Measurements from ENCODE around the gene CYP11A1. TPM values are rescaled to one million over a fixed set of nuclear protein-coding genes. Genes with fewer than 3 reads are reported as not detected.

The CYP11A1 gene
- total and polyA plus RNA-seq, 5 experiments from 2014 or later: not detected

DNA sequence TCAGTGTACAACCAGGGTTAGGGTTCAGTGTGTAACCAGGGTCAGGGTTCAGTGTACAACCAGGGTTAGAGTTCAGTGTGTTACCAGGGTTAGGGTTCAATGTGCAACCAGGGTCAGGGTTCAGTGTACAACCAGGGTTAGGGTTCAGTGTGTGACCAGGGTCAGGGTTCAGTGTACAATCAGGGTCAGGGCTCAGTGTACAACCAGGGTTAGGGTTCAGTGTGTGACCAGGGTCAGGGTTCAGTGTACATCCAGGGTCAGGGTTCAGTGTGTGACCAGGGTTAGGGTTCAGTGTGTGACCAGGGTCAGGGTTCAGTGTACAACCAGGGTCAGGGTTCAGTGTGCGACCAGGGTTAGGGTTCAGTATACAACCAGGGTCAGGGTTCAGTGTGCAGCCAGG lies 33.3 kb downstream of the CYP11A1 start:
- H3K9me3 Mint-ChIP-seq: peaks cover 0 to 9% (median 0%) of the 10 kb centered on the region in 9 donors
- H3K27me3 Mint-ChIP-seq: no peaks in the 10 kb centered on the region
- no peaks in the 10 kb centered on the region for H3K36me3 Mint-ChIP-seq
- H3K27ac Mint-ChIP-seq: peak overlapping the region in 2 of 10 donors; percentile 52 to 74
- ATAC-seq (no peak), DNase-seq (peak in 1 of 10 donors; percentile 16)
- no peak overlapping the region for H3K4me3 Mint-ChIP-seq
- peaks cover 1 to 3% (median 3%) of the 10 kb centered on the region in 4 donors for H3K4me1 Mint-ChIP-seq
- POLR2A ChIA-PET: no interaction called here

- ATAC-seq (no peak), DNase-seq (no peak)
- H3K27ac Mint-ChIP-seq: no peak overlapping the region
- no peaks in the 10 kb centered on the region for H3K27me3 Mint-ChIP-seq
- peaks cover 5 to 7% (median 6%) of the 10 kb centered on the region in 4 donors for H3K4me1 Mint-ChIP-seq
- POLR2A ChIA-PET: no interaction called here
- no peaks in the 10 kb centered on the region for H3K36me3 Mint-ChIP-seq
- H3K9me3 Mint-ChIP-seq: peaks cover 0 to 9% (median 0%) of the 10 kb centered on the region in 9 donors
- H3K4me3 Mint-ChIP-seq: no peak overlapping the region
These were observed 33.8 kb downstream of the CYP11A1 start for GRCh38 chr15:74333662-74334061.

DNA sequence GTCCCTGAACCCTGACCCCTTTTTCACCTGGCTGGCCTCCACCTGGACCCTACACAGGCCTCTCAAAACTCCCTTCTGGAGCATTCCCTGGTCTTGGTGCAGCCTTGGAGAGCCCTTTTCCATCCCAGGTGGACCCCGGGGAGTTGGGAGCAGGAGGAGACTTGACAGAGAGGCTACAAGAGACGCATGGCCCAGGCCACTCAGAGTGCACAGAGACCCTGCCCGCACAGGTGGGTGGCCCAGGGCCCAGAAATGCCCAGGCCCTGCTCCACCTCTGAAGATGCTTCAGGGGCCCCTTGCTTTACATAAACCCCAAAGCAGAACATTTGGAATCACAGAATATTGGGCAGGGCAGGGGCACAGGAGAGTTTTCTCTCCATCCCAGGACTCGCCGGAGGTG lies 34.4 kb downstream of the CYP11A1 start:
- H3K27ac Mint-ChIP-seq: no peak overlapping the region
- H3K4me1 Mint-ChIP-seq: peaks cover 10 to 13% (median 11%) of the 10 kb centered on the region in 4 donors
- POLR2A ChIA-PET: interaction anchor here (0.6 kb wide), 1 partner anchor 29 kb away, joined by 3 read pairs; no protein-coding TSS in a partner anchor
- ATAC-seq: no peak
- no peak overlapping the region for H3K4me3 Mint-ChIP-seq
- no peaks in the 10 kb centered on the region for H3K27me3 Mint-ChIP-seq
- H3K36me3 Mint-ChIP-seq: no peaks in the 10 kb centered on the region
- DNase-seq: peak in 1 of 10 donors; percentile 48
- peaks cover 0 to 9% (median 0%) of the 10 kb centered on the region in 9 donors for H3K9me3 Mint-ChIP-seq

GRCh38 chr15:74332611-74333010 lies 34.8 kb downstream of the CYP11A1 start:
- DNase-seq (peak in 1 of 10 donors; percentile 56), ATAC-seq (no peak)
- Mint-ChIP-seq H3K27ac (peak overlapping the region in 1 of 10 donors; percentile 40), H3K9me3 (peaks cover 0 to 9% (median 0%) of the 10 kb centered on the region in 9 donors), H3K4me1 (peaks cover 15 to 18% (median 16%) of the 10 kb centered on the region in 4 donors), H3K4me3 (no peak overlapping the region), H3K27me3 (no peaks in the 10 kb centered on the region), H3K36me3 (no peaks in the 10 kb centered on the region)
- POLR2A ChIA-PET: interaction anchor here (0.6 kb wide), 1 partner anchor 29 kb away, joined by 3 read pairs; no protein-coding TSS in a partner anchor

DNA sequence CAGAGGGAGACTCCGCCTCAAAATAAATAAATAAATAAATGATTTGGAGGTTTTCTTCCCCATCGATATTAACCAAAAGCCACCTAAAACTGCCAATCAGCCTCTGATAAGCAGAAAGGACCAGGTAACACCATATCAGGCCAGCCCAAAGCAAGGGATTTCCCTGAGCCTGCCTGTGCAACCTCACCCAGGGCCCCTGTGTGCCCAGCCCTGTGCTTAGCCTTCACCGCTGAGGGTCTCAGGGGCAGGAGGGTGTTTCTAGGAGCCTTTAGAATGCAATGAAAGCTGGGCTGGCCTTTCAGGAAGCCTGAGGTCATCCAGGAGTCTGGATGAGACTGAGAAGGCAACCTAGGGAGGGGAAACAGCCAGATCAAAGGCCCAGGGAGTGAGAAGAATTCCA lies 35.4 kb downstream of the CYP11A1 start:
- Mint-ChIP-seq H3K36me3 (no peaks in the 10 kb centered on the region), H3K9me3 (peaks cover 0 to 9% (median 0%) of the 10 kb centered on the region in 9 donors), H3K4me1 (peaks cover 16 to 21% (median 17%) of the 10 kb centered on the region in 4 donors), H3K27ac (peak overlapping the region in 1 of 10 donors; percentile 23), H3K4me3 (no peak overlapping the region), H3K27me3 (no peaks in the 10 kb centered on the region)
- DNase-seq: no peak
- ATAC-seq: no peak
- POLR2A ChIA-PET: no interaction called here

GRCh38 chr15:74330861-74331408 lies 36.5 kb downstream of the CYP11A1 start:
- Mint-ChIP-seq H3K4me3 (no peak overlapping the region), H3K4me1 (peaks cover 16 to 21% (median 17%) of the 10 kb centered on the region in 4 donors), H3K9me3 (peaks cover 0 to 9% (median 0%) of the 10 kb centered on the region in 9 donors), H3K27me3 (no peaks in the 10 kb centered on the region), H3K27ac (peak overlapping the region in 1 of 10 donors; percentile 61), H3K36me3 (no peaks in the 10 kb centered on the region)
- peak in 1 of 10 donors; percentile 43 for DNase-seq
- POLR2A ChIA-PET: no interaction called here
- no peak for ATAC-seq

GRCh38 chr15:74328331-74329056 lies 39.0 kb downstream of the CYP11A1 start:
- DNase-seq (no peak), ATAC-seq (peak in 1 of 2 donors; percentile 57)
- peaks cover 0 to 7% (median 0%) of the 10 kb centered on the region in 5 donors for H3K27me3 Mint-ChIP-seq
- H3K36me3 Mint-ChIP-seq: no peaks in the 10 kb centered on the region
- peak overlapping the region in 7 of 10 donors; percentile 8 to 57 (median 39) for H3K4me3 Mint-ChIP-seq
- POLR2A ChIA-PET: interaction anchor here (1.4 to 1.8 kb wide), 2 partner anchors 13 to 19 kb away, joined by 3 to 10 read pairs; no protein-coding TSS in a partner anchor
- H3K9me3 Mint-ChIP-seq: peaks cover 0 to under 1% (median 0%) of the 10 kb centered on the region in 9 donors
- peaks cover 16 to 21% (median 19%) of the 10 kb centered on the region in 4 donors for H3K4me1 Mint-ChIP-seq
- H3K27ac Mint-ChIP-seq: peak overlapping the region in 9 of 10 donors; percentile 23 to 79 (median 67)

DNA sequence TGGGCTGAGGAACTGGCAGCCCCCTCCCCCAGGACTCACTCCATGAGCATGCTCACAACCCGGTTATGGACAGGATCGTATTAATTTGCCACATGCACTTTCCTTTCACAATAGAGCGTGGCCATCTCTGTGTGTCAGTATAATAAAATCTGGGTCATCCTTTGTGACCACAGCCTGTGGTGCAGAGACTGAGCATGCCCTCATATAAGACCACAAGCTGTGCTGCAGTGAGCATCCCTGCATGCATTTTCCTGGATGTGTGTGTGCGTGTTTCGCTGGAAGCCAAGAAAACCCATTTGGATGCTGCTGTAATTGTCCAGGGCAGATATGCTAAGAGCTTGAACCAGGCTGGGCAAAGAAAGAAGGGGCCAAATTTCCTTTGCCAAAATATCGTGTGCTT lies 39.7 kb downstream of the CYP11A1 start:
- Mint-ChIP-seq H3K36me3 (no peaks in the 10 kb centered on the region), H3K9me3 (no peaks in the 10 kb centered on the region), H3K27ac (peak overlapping the region in 7 of 10 donors; percentile 3 to 79 (median 71)), H3K4me1 (peaks cover 16 to 21% (median 21%) of the 10 kb centered on the region in 4 donors), H3K27me3 (peaks cover 0 to 7% (median 0%) of the 10 kb centered on the region in 5 donors), H3K4me3 (peak overlapping the region in 3 of 10 donors; percentile 23 to 51 (median 37))
- ATAC-seq: no peak
- DNase-seq: no peak
- POLR2A ChIA-PET: interaction anchor here (1.4 to 1.8 kb wide), 2 partner anchors 13 to 19 kb away, joined by 3 to 10 read pairs; no protein-coding TSS in a partner anchor

GRCh38 chr15:74326746-74327145 lies 40.7 kb downstream of the CYP11A1 start:
- Mint-ChIP-seq H3K4me1 (peaks cover 16 to 22% (median 21%) of the 10 kb centered on the region in 4 donors), H3K27ac (no peak overlapping the region), H3K9me3 (no peaks in the 10 kb centered on the region), H3K27me3 (peaks cover 0 to 7% (median 0%) of the 10 kb centered on the region in 5 donors), H3K36me3 (no peaks in the 10 kb centered on the region), H3K4me3 (no peak overlapping the region)
- POLR2A ChIA-PET: no interaction called here
- no peak for ATAC-seq
- DNase-seq: no peak

DNA sequence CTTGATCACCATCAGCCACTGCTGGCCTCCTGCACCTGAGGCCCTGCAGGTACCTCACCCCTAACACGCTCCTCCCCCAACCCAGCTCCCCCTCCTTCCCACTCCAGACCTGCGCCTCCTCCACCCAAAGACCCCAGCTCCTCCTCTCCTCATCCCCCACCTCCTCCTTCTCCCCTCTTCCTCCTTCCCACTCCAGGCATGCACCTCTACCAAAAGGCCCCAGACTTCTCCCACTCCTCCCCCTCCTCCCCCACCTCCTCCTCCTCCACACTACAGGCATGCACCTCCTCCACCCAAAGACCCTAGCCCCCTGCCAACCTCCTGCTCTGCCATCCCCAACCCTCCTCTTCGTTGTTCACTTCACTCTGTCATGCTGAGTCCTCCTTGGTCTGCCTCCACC lies 42.7 kb downstream of the CYP11A1 start:
- Mint-ChIP-seq H3K4me3 (no peak overlapping the region), H3K4me1 (peaks cover 22 to 33% (median 28%) of the 10 kb centered on the region in 4 donors), H3K27me3 (peaks cover 0 to 7% (median 0%) of the 10 kb centered on the region in 5 donors), H3K27ac (no peak overlapping the region), H3K9me3 (no peaks in the 10 kb centered on the region), H3K36me3 (no peaks in the 10 kb centered on the region)
- POLR2A ChIA-PET: no interaction called here
- no peak for ATAC-seq
- no peak for DNase-seq

- POLR2A ChIA-PET: interaction anchor here (1.0 to 1.1 kb wide), 2 partner anchors 8 to 194 kb away, joined by 3 read pairs; no protein-coding TSS in a partner anchor
- ATAC-seq (peak; percentile 78 to 84), DNase-seq (peak; percentile 44 to 83 (median 62))
- Mint-ChIP-seq H3K27ac (peak overlapping the region in 2 of 10 donors; percentile 6 to 68), H3K4me3 (no peak overlapping the region), H3K36me3 (no peaks in the 10 kb centered on the region), H3K9me3 (no peaks in the 10 kb centered on the region), H3K27me3 (peaks cover 0 to 7% (median 0%) of the 10 kb centered on the region in 5 donors), H3K4me1 (peaks cover 13 to 36% (median 30%) of the 10 kb centered on the region in 4 donors)
These were observed 44.8 kb downstream of the CYP11A1 start for GRCh38 chr15:74322558-74323180.
